Measurements from ENCODE around the gene MBD5. TPM values are rescaled to one million over a fixed set of nuclear protein-coding genes. Genes with fewer than 3 reads are reported as not detected.

The MBD5 gene
- total RNA-seq, 2 donors from 2014 or later: 20.8 to 33.5 TPM

DNA sequence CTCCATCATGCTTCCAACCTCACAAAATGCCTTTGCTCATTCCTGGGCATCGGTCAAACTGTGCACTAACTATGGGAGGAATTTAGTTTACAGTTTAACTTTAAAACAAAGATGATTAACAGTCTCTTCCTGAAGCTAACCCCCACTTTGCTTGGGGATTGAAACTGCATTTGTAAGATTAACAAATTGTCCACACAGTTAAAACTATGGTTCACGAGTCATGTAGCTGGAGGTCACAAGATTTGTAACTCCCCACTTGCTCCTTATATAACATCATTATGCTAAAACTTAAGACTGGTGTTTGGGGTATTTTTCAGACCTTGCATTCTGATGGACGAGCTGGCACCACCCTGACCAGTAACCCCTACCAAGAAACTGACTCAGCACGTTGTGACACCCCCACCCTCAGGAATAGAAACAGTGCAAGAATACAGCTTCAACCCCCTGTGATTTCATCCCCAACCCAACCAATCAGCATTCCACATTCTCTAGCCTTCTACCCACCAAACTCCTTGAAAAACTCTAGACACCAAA lies 252.3 kb downstream of the MBD5 start:
- intact Hi-C loops (cut with DNase I): no loop called here
- DNase-seq: no peak
- peak; percentile 60 for ATAC-seq
- TF ChIP-seq POLR2A (IDR thresholded peaks at IDR 0.05): no peak
- TF ChIP-seq, protein P1, sequence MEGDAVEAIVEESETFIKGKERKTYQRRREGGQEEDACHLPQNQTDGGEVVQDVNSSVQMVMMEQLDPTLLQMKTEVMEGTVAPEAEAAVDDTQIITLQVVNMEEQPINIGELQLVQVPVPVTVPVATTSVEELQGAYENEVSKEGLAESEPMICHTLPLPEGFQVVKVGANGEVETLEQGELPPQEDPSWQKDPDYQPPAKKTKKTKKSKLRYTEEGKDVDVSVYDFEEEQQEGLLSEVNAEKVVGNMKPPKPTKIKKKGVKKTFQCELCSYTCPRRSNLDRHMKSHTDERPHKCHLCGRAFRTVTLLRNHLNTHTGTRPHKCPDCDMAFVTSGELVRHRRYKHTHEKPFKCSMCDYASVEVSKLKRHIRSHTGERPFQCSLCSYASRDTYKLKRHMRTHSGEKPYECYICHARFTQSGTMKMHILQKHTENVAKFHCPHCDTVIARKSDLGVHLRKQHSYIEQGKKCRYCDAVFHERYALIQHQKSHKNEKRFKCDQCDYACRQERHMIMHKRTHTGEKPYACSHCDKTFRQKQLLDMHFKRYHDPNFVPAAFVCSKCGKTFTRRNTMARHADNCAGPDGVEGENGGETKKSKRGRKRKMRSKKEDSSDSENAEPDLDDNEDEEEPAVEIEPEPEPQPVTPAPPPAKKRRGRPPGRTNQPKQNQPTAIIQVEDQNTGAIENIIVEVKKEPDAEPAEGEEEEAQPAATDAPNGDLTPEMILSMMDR (IDR thresholded peaks at IDR 0.05): no peak
- Histone ChIP-seq H3K27me3 (no peaks in the 10 kb centered on the region), H3K4me3 (no peak overlapping the region), H3K27ac (peak overlapping the region in 2 of 4 donors; percentile 29 to 45), H3K36me3 (replicated peaks in 1 of 2; ENCODE audit: insufficient read depth in 1 of 2, low read depth in 2 of 2) (no peaks in the 10 kb centered on the region), H3K9me3 (no peaks in the 10 kb centered on the region), H3K4me1 (peaks cover 12% of the 10 kb centered on the region)
- WGBS, 2 donors: 51 to 53% methylated on average over 4 of the region's 4 CpGs

DNA sequence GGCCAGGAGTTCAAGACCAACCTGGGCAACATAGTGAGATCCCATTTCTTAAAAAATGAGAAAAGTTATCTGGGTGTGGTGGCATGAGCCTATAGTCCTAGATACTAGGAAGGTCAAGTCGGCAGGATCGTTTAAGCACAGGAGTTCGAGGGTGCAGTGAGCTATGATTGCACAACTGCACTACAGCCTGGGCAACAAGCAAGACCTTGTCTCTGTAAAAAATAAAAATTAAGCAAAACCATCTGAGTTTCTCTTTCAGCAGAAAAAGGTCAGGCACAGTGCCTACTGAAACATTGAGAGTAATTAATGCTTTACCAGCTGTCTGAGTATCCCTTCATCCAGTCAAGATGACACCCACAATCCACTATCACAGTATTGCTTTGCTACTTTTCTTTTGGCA lies 258.3 kb downstream of the MBD5 start:
- WGBS, 2 donors: 95 to 97% methylated on average over 3 of the region's 3 CpGs
- TF ChIP-seq, protein P1 (IDR thresholded peaks at IDR 0.05): no peak
- no peak for TF ChIP-seq POLR2A (IDR thresholded peaks at IDR 0.05)

DNA sequence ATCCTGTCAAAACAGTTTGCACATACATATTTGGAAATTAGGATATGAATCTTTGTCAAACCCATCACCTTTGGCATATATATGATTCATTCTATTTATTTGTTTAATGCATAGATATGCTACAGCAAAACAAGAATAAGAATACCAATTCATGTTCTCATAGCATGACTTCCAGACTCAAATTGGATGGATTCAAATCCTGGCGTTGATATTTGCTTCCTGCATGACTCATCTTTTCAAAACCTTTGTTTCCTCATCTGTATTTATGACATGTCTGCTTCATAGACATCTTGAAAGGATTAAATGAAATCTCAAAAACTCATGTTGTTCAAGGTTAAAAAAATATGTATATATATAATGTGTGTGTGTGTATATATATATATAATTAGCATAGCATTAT lies 261.3 kb downstream of the MBD5 start:
- Histone ChIP-seq H3K9me3 (no peaks in the 10 kb centered on the region), H3K36me3 (replicated peaks in 1 of 2; ENCODE audit: insufficient read depth in 1 of 2, low read depth in 2 of 2) (no peaks in the 10 kb centered on the region), H3K27ac (no peak overlapping the region), H3K4me3 (no peak overlapping the region), H3K27me3 (no peaks in the 10 kb centered on the region), H3K4me1 (no peaks in the 10 kb centered on the region)
- ATAC-seq (no peak), DNase-seq (no peak)
- 87 to 93% methylated on average over 1 of the region's 1 CpG for WGBS, 2 donors
- intact Hi-C loops (cut with DNase I): no loop called here
- TF ChIP-seq POLR2A (IDR thresholded peaks at IDR 0.05): no peak
- TF ChIP-seq, protein P1 (IDR thresholded peaks at IDR 0.05): no peak

More for the DNA sequence above, 258.3 kb downstream of the MBD5 start:
- Histone ChIP-seq H3K4me3 (no peak overlapping the region), H3K9me3 (no peaks in the 10 kb centered on the region), H3K4me1 (no peaks in the 10 kb centered on the region), H3K27me3 (no peaks in the 10 kb centered on the region), H3K36me3 (replicated peaks in 1 of 2; ENCODE audit: insufficient read depth in 1 of 2, low read depth in 2 of 2) (no peaks in the 10 kb centered on the region), H3K27ac (no peak overlapping the region)
- no peak for DNase-seq
- intact Hi-C loops (cut with DNase I): no loop called here
- no peak for ATAC-seq

DNA sequence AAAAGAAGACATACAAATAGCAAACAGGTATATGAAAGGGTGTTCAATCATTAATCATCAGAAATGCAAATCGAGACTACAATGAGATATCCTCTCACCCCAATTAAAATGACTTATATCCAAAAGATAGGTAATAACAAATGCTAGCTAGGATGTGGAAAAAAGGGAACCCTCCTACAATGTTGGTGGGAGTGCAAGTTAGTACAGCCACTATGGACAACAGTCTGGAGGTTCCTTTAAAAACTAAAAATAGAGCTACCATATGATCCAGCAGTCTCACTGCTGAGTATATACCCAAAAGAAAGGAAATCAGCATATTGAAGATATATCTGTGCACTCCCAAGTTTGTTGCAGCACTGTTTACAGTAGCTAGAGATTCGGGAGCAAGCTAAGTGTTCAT lies 271.5 kb downstream of the MBD5 start:
- ATAC-seq: no peak
- Histone ChIP-seq H3K27ac (no peak overlapping the region), H3K4me1 (no peaks in the 10 kb centered on the region), H3K9me3 (no peaks in the 10 kb centered on the region), H3K27me3 (no peaks in the 10 kb centered on the region), H3K4me3 (no peak overlapping the region), H3K36me3 (replicated peaks in 1 of 2; ENCODE audit: insufficient read depth in 1 of 2, low read depth in 2 of 2) (no peaks in the 10 kb centered on the region)
- TF ChIP-seq POLR2A (IDR thresholded peaks at IDR 0.05): no peak
- TF ChIP-seq, protein P1 (IDR thresholded peaks at IDR 0.05): no peak
- intact Hi-C loops (cut with DNase I): no loop called here
- no peak for DNase-seq
- 66 to 83% methylated on average over 2 of the region's 2 CpGs for WGBS, 2 donors

DNA sequence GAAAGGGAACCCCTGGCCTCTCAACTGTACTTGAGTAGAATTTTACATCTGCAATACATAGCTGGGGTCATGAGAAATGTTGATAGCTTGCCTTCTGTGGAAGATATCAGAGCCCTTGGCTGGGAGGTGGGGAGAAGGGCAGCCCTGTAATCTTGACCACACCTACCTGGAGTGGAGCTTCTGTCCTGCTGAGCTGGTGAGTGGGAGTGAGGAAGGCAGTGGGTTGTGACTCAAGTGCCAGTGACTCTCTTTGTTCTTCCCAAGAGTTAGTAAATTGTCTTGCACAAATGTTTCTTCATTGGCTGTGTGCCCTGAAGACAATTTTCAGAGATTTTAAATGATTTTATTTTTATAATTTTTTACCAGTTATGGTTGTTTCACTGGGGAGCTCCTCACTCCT lies 277.3 kb downstream of the MBD5 start:
- no peak for TF ChIP-seq POLR2A (IDR thresholded peaks at IDR 0.05)
- TF ChIP-seq, protein P1 (IDR thresholded peaks at IDR 0.05): no peak
- no peaks in the 10 kb centered on the region for H3K36me3 ChIP-seq (replicated peaks in 1 of 2; ENCODE audit: insufficient read depth in 1 of 2, low read depth in 2 of 2)
- ATAC-seq: no peak
- no peaks in the 10 kb centered on the region for H3K9me3 ChIP-seq
- no peak for DNase-seq
- no peak overlapping the region for H3K27ac ChIP-seq
- no peaks in the 10 kb centered on the region for H3K4me1 ChIP-seq
- H3K4me3 ChIP-seq: no peak overlapping the region
- H3K27me3 ChIP-seq: no peaks in the 10 kb centered on the region
- intact Hi-C loops (cut with DNase I): no loop called here
